ENCODE data around the gene SLC29A4.
"Not testable (repeated sequence)": the region's sequence is repeated elsewhere in the genome, so short reads cannot be mapped to it uniquely, and the experiment has no call there.

Gene SLC29A4

GRCh38 chr7:5300366-5300765, 17.6 kb downstream of the SLC29A4 start:
- no peak for DNase-seq

DNA sequence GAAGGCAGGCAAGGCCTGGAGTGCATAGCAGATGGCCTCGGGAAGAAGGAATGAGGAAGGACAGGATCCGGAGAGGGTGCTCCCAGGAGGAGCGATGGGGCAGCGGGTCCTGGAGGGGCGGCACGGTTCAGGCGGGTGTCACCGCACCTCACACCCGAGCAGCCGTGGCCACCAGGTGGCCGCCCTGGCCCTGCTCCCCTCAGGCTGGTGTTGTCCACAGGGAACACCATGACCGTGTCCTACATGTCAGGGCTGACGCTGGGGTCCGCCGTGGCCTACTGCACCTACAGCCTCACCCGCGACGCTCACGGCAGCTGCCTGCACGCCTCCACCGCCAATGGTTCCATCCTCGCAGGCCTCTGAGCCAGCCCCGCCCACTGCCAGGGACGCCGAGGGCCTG, 19.8 kb downstream of the SLC29A4 start:
- no peak for DNase-seq

DNA sequence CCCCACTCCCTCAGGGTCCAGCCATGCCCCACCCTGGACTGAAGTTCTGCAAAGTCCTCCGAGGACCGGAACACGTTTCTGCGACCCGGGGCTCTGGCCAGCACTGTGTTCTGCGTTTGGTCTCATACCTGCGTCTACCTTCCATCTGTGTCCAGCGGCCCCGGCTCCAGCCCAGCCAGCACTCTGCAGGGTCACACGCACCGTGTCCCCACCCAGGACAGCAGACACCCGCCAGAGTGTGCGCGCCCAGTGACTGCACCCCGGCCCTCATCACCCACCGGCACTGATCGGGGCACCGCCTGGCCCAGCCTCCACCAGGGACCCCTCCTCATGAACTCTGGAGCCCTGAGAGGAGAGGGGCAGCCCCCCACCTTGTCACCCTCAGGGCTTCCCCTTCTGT, 20.3 kb downstream of the SLC29A4 start:
- no peak for DNase-seq

GRCh38 chr7:5303591-5304505, 21.1 kb downstream of the SLC29A4 start:
- no peak for DNase-seq

GRCh38 chr7:5305050-5305449, 22.3 kb downstream of the SLC29A4 start:
- DNase-seq, result not testable (repeated sequence)

DNA sequence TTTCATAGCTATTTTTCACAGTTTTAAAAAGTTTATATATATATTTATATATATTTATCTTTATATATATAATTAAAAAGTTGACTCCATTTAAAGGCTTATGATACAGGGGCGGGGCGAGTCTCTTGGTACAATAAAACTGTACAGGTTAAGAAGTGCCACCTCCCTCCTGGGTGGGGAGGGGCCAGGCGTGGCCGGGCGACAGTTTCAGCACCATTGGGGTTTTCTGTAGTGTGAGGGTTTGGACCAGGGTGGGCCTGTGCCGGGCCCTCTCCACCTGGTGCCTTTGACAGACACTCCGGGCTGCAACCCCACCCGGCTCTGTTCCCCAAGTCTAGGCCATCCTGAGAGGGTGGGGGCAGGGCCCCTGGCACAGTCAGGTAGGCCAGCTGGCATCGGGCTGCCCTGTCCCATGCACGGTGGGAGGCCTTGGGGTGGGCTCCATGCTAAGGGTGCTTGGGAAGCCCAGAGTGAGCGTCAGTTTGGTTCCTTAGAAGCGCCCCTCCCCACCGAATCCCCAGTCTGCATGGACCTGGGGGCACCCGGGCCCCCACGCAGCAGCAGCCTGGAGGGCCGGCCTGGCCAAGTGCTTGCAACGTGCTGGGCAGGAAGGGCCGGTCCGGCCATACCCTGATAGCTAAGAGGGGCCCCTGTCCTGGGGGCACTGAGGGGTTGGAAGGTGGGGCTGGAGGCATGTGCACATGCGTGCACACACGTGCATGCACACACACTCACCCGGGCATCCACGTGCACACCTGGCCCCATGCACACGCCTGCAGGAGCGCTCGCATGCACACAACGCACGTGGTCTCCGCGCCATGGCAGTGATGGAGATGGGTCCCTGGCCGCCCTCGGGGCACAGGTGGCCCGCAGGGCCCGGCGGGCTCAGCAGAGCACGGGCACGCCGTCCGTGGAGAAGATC, 24.7 kb downstream of the SLC29A4 start:
- DNase-seq, result not testable (repeated sequence)

DNA sequence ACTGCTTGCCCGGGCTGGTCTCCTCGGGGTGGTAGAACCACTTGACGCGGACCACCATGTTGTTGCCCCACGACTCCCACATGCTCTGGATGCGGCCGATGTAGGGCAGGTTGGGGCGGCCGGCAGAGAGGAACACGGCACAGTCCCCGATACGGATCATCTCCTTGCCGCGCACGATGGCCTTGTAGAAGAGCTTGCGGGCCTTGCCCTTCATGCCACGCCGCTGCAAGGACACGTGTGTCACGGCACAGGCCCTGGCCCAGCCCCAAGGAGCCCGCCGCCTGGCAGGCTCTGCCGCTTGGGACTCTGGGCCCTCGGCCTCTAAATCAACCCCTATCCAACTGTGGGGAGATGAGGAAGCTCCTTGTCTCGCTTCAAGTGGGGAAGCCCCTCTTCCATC, 26.4 kb downstream of the SLC29A4 start:
- no peak for DNase-seq

- DNase-seq, result no peak
Measured at GRCh38 chr7:5310822-5311405, 28.2 kb downstream of the SLC29A4 start.

- DNase-seq, result not testable (repeated sequence)
Measured at GRCh38 chr7:5312276-5313070, 29.7 kb downstream of the SLC29A4 start.

- not testable (repeated sequence) for DNase-seq
Measured at GRCh38 chr7:5313076-5313885, 30.5 kb downstream of the SLC29A4 start.

GRCh38 chr7:5314864-5315263, 32.1 kb downstream of the SLC29A4 start:
- DNase-seq, result no peak

GRCh38 chr7:5315761-5316160, 33.0 kb downstream of the SLC29A4 start:
- DNase-seq, result no peak

- not testable (repeated sequence) for DNase-seq
Measured at GRCh38 chr7:5318613-5319012, 35.9 kb downstream of the SLC29A4 start.

DNA sequence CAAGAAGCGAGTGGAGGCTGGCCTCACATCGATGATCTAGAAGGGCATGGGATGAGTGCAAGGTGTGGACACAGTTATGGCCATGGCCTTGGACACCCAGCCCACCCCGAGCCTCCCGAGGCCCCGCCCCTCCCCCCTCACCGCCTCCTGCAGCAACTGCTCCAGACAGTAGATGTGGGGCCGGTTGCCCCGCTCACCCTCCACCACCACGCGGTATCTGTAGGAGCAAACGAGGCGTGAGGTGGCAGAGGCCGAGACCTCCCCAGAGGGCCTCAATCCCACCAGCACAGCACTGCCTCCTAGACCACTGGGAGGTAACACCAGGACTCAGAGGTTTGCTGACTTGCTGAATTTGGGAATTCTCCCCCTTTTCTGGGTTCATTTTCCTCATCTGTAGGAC, 37.6 kb downstream of the SLC29A4 start:
- no peak for DNase-seq

DNA sequence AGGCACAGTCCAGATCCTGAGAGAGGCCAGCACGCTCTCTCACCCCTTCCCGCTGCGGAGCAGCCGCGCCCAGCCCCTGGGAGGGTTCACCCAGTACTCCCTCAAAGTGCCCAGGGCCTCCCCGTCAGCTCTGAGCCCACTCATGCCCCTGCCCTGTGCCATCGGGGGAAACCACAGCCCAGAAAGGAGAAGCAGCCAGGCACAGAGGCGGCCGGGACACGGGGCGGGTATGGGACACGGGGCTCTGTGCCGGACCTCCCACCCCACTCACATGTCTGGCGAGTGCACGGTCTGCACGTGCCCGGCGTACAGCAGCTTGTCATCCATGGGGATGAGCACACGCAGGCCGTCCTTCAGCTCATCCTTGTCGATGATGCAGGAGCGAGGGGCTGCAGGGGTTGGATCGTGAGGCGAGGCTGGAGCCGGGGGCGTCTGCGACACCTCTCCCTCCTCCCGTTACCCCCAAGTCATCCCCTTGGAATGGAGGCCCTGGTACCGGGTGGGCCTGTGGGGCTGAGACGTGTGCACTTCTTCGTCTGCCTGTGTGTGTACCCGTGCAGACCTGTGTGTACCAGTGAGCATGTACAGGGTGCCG, 38.2 kb downstream of the SLC29A4 start:
- no peak for DNase-seq

DNA sequence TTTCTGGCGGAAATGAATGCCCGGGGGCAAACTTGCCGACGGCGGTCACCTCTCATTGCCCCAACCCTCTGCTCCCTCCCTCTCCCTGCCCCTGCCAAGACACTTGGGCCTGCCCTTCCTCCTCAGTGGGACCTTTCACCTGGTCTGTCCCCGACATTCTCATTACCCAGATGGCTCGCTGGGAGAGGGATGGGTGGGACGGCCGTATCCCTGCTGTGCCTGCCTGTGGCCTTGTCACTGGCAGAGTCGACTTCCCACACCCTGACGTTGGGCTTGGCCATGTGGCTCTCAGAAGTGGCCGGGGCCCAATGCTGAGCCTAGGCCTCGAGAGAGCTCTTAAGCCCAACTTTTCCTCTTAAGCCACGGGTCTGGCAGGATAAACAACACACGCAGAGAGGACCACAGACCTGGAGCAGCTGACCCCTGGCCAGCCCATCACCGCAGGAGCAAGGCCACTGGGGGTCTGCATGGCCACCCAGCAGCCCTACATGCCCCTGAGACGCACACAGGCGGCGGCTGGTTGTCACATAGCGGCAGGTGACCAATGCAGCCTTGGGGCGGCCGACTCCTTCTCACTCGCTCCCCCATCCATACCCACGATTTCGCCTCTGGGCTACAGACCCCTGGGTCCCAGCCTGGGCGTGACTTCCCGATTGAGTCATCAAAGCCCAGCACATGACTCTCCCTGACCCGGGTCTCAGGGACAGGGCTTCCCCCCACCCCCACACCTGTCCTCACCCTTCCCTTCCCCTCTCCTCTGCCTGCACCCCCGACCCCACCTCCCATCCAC, 40.1 kb downstream of the SLC29A4 start:
- DNase-seq, result no peak

- not testable (repeated sequence) for DNase-seq
Measured at GRCh38 chr7:5323800-5324781, 41.3 kb downstream of the SLC29A4 start.

DNA sequence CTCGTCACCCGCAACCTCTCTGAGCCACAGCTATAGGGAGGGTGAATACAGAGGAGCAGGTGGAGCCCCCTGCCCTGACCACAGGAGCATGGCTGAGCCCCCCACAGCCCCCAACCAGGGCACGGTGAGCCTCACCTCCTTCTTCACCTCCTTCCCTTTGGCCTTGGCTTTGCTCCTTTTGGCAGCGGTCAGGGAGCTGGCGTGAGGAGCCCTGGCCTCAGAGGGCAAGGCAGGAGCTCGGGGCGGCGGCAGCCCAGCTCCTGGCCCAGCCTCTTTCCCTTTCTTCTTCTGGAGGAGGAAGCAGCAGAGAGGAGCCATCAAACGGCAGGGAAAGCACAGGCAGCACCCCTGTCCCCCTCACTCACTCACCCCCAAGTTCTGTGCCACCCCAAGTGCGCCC, 42.2 kb downstream of the SLC29A4 start:
- DNase-seq, result no peak

DNA sequence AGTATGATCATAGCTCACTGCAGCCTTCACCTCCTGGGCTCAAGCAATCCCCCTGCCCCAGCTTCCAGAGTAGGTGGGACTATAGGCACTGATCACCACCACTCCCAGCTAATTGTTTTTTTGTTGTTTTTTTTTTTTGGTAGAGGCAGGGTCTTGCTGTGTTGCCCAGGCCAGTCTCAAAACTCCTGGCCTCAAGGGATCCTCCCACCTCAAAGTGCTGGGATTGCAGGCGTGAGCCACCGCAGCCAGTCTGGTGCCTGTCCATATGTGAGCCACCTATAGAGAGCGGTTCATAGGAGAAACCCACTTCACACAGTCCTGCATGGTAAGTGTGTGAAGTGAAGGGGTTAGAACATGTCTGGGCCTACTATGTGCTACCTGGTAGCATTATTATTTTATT, 47.5 kb downstream of the SLC29A4 start:
- no peak for DNase-seq

Data from amniotic stem cell (primary cell).